ENCODE measurements around the gene PLSCR3. TPM values are rescaled to one million over a fixed set of nuclear protein-coding genes. Genes with fewer than 3 reads are reported as not detected.

PLSCR3 gene
- total and polyA plus RNA-seq, 7 donors: 13.9 to 20.5 (median 16.2) TPM

DNA sequence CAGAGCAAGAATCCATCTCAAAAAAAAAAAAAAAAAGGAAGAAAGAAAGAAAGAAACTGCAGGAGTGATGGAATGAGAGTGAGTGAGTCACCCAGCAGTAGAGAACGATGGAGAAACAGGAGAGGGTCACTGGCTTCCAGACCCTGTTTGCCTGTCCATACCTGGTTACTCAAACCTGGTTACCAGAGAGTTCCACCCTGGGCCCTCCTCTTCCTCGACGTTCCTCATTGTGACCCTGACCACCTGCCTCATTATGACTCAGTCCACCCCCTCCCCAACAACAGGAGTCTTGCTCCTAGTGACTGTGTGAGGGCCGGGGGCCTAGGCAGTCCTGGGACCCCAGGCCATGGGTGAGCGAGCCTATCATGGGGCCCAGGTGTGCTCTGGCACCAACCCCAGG is 34.2 kb upstream of the PLSCR3 start, which contains the start of gene SPEM3:
Gene SPEM3 (plus strand): TSS at position 301 of the 400 bp plus-strand sequence. CDS start 46 bp downstream, at position 347.
- DNase-seq: no peak
- H3K27me3 ChIP-seq (ENCODE audit: insufficient read depth in 3 of 3, low read length in 2 of 3): no peaks in the 10 kb centered on the region
- no peaks in the 10 kb centered on the region for H3K4me1 ChIP-seq
- ATAC-seq: no peak
- no peak within 1 kb of the TSS for H3K4me3 ChIP-seq
- H3K9me3 ChIP-seq: no peaks in the 10 kb centered on the region
- no peak within 1 kb of the TSS for H3K27ac ChIP-seq
- H3K36me3 ChIP-seq (ENCODE audit: insufficient read depth in 1 of 2, low read depth in 1 of 2): no peaks in the 10 kb centered on the region
- WGBS, 3 donors: 60 to 81% (median 65%) methylated on average over 5 of the region's 5 CpGs
- intact Hi-C loops (cut with DNase I): no loop called here
- TF ChIP-seq, protein P1, sequence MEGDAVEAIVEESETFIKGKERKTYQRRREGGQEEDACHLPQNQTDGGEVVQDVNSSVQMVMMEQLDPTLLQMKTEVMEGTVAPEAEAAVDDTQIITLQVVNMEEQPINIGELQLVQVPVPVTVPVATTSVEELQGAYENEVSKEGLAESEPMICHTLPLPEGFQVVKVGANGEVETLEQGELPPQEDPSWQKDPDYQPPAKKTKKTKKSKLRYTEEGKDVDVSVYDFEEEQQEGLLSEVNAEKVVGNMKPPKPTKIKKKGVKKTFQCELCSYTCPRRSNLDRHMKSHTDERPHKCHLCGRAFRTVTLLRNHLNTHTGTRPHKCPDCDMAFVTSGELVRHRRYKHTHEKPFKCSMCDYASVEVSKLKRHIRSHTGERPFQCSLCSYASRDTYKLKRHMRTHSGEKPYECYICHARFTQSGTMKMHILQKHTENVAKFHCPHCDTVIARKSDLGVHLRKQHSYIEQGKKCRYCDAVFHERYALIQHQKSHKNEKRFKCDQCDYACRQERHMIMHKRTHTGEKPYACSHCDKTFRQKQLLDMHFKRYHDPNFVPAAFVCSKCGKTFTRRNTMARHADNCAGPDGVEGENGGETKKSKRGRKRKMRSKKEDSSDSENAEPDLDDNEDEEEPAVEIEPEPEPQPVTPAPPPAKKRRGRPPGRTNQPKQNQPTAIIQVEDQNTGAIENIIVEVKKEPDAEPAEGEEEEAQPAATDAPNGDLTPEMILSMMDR (IDR thresholded peaks at IDR 0.05): no peak

DNA sequence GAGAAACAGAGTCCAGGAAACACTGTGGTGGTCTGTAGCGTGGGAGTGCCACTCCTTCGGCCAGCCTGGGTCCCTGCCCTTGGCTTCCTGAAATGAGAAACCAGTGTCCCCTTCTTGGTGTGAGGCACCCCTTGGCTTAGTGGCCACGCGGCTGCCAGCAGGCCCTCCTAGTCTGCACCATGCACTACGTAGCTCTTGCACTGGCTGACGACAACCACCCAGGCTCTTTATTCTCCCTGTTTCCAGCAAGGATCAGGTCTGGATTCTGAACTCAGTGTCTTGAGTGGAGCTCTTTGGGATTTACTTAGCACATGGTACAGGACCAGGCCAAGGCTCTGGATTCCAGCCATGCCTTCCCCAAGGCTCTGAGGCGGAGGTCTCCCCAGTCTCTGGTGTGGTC is 33.2 kb upstream of the PLSCR3 start:
- TF ChIP-seq, protein P1 (IDR thresholded peaks at IDR 0.05): no peak
- Histone ChIP-seq H3K27ac (no peak overlapping the region), H3K4me3 (no peak overlapping the region), H3K9me3 (no peaks in the 10 kb centered on the region), H3K36me3 (ENCODE audit: insufficient read depth in 1 of 2, low read depth in 1 of 2) (no peaks in the 10 kb centered on the region), H3K27me3 (ENCODE audit: insufficient read depth in 3 of 3, low read length in 2 of 3) (no peaks in the 10 kb centered on the region), H3K4me1 (no peaks in the 10 kb centered on the region)
- WGBS, 3 donors: 89 to 93% (median 89%) methylated on average over 5 to 7 of the region's 7 CpGs
- DNase-seq: no peak
- intact Hi-C loops (cut with DNase I): no loop called here
- ATAC-seq: no peak

- TF ChIP-seq, protein P1 (IDR thresholded peaks at IDR 0.05): no peak
- no peak overlapping the region for H3K27ac ChIP-seq
- intact Hi-C loops (cut with DNase I): no loop called here
- WGBS, 3 donors: 88 to 92% (median 88%) methylated on average over 28 to 29 of the region's 29 CpGs
- no peaks in the 10 kb centered on the region for H3K4me1 ChIP-seq
- no peak overlapping the region for H3K4me3 ChIP-seq
- DNase-seq (no peak), ATAC-seq (no peak)
- no peaks in the 10 kb centered on the region for H3K36me3 ChIP-seq (ENCODE audit: insufficient read depth in 1 of 2, low read depth in 1 of 2)
- H3K27me3 ChIP-seq (ENCODE audit: insufficient read depth in 3 of 3, low read length in 2 of 3): no peaks in the 10 kb centered on the region
- H3K9me3 ChIP-seq: no peaks in the 10 kb centered on the region
Observed at GRCh38 chr17:7426896-7427489, 32.7 kb upstream of the PLSCR3 start.

DNA sequence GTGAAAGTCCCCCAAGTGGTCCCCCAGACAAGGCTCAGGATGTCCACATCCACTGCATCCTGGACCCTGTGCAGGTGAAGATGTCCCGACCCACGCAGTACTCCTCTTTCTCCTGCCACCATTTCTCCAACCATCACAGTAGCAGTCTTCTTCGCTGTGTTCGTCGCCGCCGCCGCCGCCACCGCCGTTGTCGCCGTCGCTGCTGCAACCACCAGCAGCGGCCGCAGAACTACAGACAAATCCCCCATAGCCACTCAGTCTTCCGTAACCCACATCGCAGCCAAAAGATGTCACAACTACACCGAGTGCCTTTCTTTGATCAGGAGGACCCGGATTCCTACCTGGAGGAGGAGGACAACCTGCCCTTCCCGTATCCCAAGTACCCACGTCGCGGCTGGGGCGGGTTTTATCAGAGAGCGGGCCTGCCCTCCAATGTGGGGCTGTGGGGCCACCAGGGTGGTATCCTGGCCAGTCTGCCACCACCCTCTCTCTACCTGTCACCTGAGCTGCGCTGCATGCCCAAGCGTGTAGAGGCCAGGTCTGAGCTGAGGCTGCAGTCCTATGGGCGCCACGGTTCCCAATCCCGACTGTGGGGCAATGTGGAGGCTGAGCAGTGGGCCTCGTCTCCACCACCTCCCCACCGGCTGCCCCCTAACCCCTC is 32.0 kb upstream of the PLSCR3 start:
- Histone ChIP-seq H3K4me3 (no peak overlapping the region), H3K27me3 (ENCODE audit: insufficient read depth in 3 of 3, low read length in 2 of 3) (no peaks in the 10 kb centered on the region), H3K9me3 (no peaks in the 10 kb centered on the region), H3K36me3 (ENCODE audit: insufficient read depth in 1 of 2, low read depth in 1 of 2) (no peaks in the 10 kb centered on the region), H3K4me1 (no peaks in the 10 kb centered on the region), H3K27ac (no peak overlapping the region)
- TF ChIP-seq, protein P1 (IDR thresholded peaks at IDR 0.05): no peak
- intact Hi-C loops (cut with DNase I): no loop called here
- WGBS, 3 donors: 92 to 94% (median 93%) methylated on average over 33 of the region's 33 CpGs
- no peak for ATAC-seq
- no peak for DNase-seq
